Erythroblast (primary cell): ENCODE results near the gene TENM4.

ENCODE experiments used
- GATA1 ChIP-seq: IDR thresholded peaks from 2 replicates; pipeline ENCODE4 v1.6.1; 2011; ENCODE audit warnings: low read depth, mild to moderate bottlenecking, control low read depth, low read length, moderate library complexity
- POLR2A ChIP-seq: IDR thresholded peaks from 2 replicates; pipeline ENCODE4 v1.6.1; 2011; ENCODE audit warnings: mild to moderate bottlenecking, low read length

GRCh38 chr11:78850078-78850477 lies 590.8 kb downstream of the TENM4 start:
- TF ChIP-seq POLR2A (no peak), GATA1 (no peak)
